WTC11 (cell line): Measurements from ENCODE around the gene FAM20B. TPM values are rescaled to one million over a fixed set of nuclear protein-coding genes. Genes with fewer than 3 reads are reported as not detected.

Experiments used
- ATAC-seq: fragments of 200-7000 bp; cut with Tn5 transposase; 2 replicates; pipeline ENCODE4 v1.10.0; 2021; ENCODE audit warnings: mild to moderate bottlenecking, moderate library complexity
- CTCF ChIA-PET: fragments of 300-600 bp; sonication (Branson Sonifier 250); formaldehyde crosslinking; loops from one replicate; lab custom pipeline; 2021; ENCODE audit warnings: antibody characterized with exemption; lab: Charles Lee
- POLR2A ChIA-PET: fragments of 350-600 bp; sonication (Branson Sonifier 250); formaldehyde crosslinking; loops from one replicate; lab custom pipeline; 2021; ENCODE audit warnings: antibody characterized with exemption; lab: Charles Lee
- DNase-seq: peaks from one replicate; pipeline ENCODE4 v3.0.0; 2021; ENCODE audit warnings: low spot score
- H3K27ac Mint-ChIP-seq: 2 replicates; pipeline ENCODE4 v1.8.0; 2021; ENCODE audit warnings: mixed read lengths
- H3K27me3 Mint-ChIP-seq: 2 replicates; pipeline ENCODE4 v1.8.0; 2021; ENCODE audit warnings: low read depth, mild to moderate bottlenecking, moderate library complexity, mixed read lengths
- H3K36me3 Mint-ChIP-seq: 2 replicates; pipeline ENCODE4 v1.8.0; 2021; ENCODE audit warnings: mixed read lengths
- H3K4me1 Mint-ChIP-seq: 2 replicates; pipeline ENCODE4 v1.8.0; 2022; ENCODE audit warnings: mixed read lengths
- H3K4me3 Mint-ChIP-seq: 2 replicates; pipeline ENCODE4 v1.8.0; 2021; ENCODE audit warnings: mild to moderate bottlenecking, moderate library complexity, mixed read lengths
- H3K9me3 Mint-ChIP-seq: 2 replicates; pipeline ENCODE4 v1.8.0; 2021; ENCODE audit warnings: mixed read lengths
- ATF6 ChIP-seq: sonication (generic); formaldehyde crosslinking; IDR thresholded peaks from 2 replicates; pipeline ENCODE4 v1.8.1; 2023; ENCODE audit warnings: mild to moderate bottlenecking, missing genetic modification reagents
- CBFB ChIP-seq: sonication (generic); formaldehyde crosslinking; IDR thresholded peaks from 2 replicates; pipeline ENCODE4 v1.8.1; 2022; ENCODE audit warnings: mild to moderate bottlenecking, low read depth, missing genetic modification reagents
- FOXJ3 ChIP-seq: sonication (generic); formaldehyde crosslinking; IDR thresholded peaks from 2 replicates; pipeline ENCODE4 v1.9.0; 2021; ENCODE audit warnings: missing genetic modification reagents, mild to moderate bottlenecking, borderline replicate concordance
- FOXK1 ChIP-seq: sonication (generic); formaldehyde crosslinking; IDR thresholded peaks from 2 replicates; pipeline ENCODE4 v1.8.0; 2022; ENCODE audit warnings: mild to moderate bottlenecking, moderate library complexity, missing genetic modification reagents
- HMGA2 ChIP-seq: fragments of 250-450 bp; sonication (Bioruptor Pico); IDR thresholded peaks from 2 replicates; pipeline ENCODE4 v1.4.0; 2021; ENCODE audit warnings: mild to moderate bottlenecking, moderate library complexity
- JAZF1 ChIP-seq: fragments of 250-450 bp; sonication (Bioruptor Pico); IDR thresholded peaks from 2 replicates; pipeline ENCODE4 v1.9.0; 2021; ENCODE audit warnings: moderate library complexity, mild to moderate bottlenecking, inconsistent platforms
- MXD4 ChIP-seq: fragments of 250-450 bp; sonication (Bioruptor Pico); IDR thresholded peaks from 2 replicates; pipeline ENCODE4 v1.8.0; 2021; ENCODE audit warnings: mild to moderate bottlenecking, moderate library complexity, borderline replicate concordance
- OVOL2 ChIP-seq: fragments of 250-450 bp; sonication (Bioruptor Pico); IDR thresholded peaks from 2 replicates; pipeline ENCODE4 v1.9.0; 2021; ENCODE audit warnings: mild to moderate bottlenecking, borderline replicate concordance
- SMAD3 ChIP-seq: sonication (generic); formaldehyde crosslinking; IDR thresholded peaks from 2 replicates; pipeline ENCODE4 v1.8.0; 2022; ENCODE audit warnings: missing genetic modification reagents, mild to moderate bottlenecking, borderline replicate concordance
- SP1 ChIP-seq: sonication (generic); formaldehyde crosslinking; conservative IDR thresholded peaks from 2 replicates; pipeline ENCODE4 v1.8.1; 2022; ENCODE audit warnings: missing genetic modification reagents
- TEAD4 ChIP-seq: sonication (generic); formaldehyde crosslinking; IDR thresholded peaks from 2 replicates; pipeline ENCODE4 v1.8.0; 2022; ENCODE audit warnings: mild to moderate bottlenecking, missing genetic modification reagents
- USF1 ChIP-seq: sonication (generic); formaldehyde crosslinking; IDR thresholded peaks from 2 replicates; pipeline ENCODE4 v1.8.0; 2022; ENCODE audit warnings: mild to moderate bottlenecking, missing genetic modification reagents
- ZNF396 ChIP-seq: fragments of 250-450 bp; sonication (Bioruptor Pico); IDR thresholded peaks from 2 replicates; pipeline ENCODE4 v1.8.0; 2021; ENCODE audit warnings: mild to moderate bottlenecking, moderate library complexity, borderline replicate concordance
- ZNF425 ChIP-seq: fragments of 250-450 bp; sonication (Bioruptor Pico); conservative IDR thresholded peaks from 2 replicates; pipeline ENCODE4 v1.9.0; 2021; ENCODE audit warnings: mild to moderate bottlenecking
- ZNF671 ChIP-seq: fragments of 250-450 bp; sonication (Bioruptor Pico); IDR thresholded peaks from 2 replicates; pipeline ENCODE4 v1.8.0; 2021; ENCODE audit warnings: mild to moderate bottlenecking
- total RNA-seq: library from RNA; stranded (reverse); gene quantifications from 3 replicates; pipeline ENCODE4 v1.2.3, GENCODE V29; 2021
- TF ChIP-seq, protein P1 (sequence below): fragments of 200-600 bp; IDR thresholded peaks from 2 replicates; pipeline ENCODE4 v1.8.0; 2022; ENCODE audit warnings: antibody characterized with exemption
- TF ChIP-seq, protein P2 (sequence below): sonication (generic); formaldehyde crosslinking; IDR thresholded peaks from 2 replicates; pipeline ENCODE4 v1.8.1; 2022; ENCODE audit warnings: mild to moderate bottlenecking, moderate library complexity, missing genetic modification reagents
- TF ChIP-seq, protein P3 (sequence below): sonication (generic); formaldehyde crosslinking; IDR thresholded peaks from 2 replicates; pipeline ENCODE4 v1.8.1; 2023; ENCODE audit warnings: mild to moderate bottlenecking, moderate library complexity, missing genetic modification reagents
- TF ChIP-seq, protein P4 (sequence below): fragments of 250-450 bp; sonication (Bioruptor Pico); IDR thresholded peaks from 2 replicates; pipeline ENCODE4 v1.9.0; 2021; ENCODE audit warnings: moderate library complexity, mild to moderate bottlenecking, inconsistent platforms, borderline replicate concordance

FAM20B gene
- total RNA-seq, 1 experiment from 2014 or later, result 36.1 TPM

- TF ChIP-seq, protein P1, sequence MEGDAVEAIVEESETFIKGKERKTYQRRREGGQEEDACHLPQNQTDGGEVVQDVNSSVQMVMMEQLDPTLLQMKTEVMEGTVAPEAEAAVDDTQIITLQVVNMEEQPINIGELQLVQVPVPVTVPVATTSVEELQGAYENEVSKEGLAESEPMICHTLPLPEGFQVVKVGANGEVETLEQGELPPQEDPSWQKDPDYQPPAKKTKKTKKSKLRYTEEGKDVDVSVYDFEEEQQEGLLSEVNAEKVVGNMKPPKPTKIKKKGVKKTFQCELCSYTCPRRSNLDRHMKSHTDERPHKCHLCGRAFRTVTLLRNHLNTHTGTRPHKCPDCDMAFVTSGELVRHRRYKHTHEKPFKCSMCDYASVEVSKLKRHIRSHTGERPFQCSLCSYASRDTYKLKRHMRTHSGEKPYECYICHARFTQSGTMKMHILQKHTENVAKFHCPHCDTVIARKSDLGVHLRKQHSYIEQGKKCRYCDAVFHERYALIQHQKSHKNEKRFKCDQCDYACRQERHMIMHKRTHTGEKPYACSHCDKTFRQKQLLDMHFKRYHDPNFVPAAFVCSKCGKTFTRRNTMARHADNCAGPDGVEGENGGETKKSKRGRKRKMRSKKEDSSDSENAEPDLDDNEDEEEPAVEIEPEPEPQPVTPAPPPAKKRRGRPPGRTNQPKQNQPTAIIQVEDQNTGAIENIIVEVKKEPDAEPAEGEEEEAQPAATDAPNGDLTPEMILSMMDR, result no peak
- TF ChIP-seq ZNF396 (CRISPR knock-in tag), result no peak
- TF ChIP-seq USF1 (CRISPR knock-in tag), result no peak
- no peak for TF ChIP-seq FOXK1 (CRISPR knock-in tag)
- TF ChIP-seq, protein P2, sequence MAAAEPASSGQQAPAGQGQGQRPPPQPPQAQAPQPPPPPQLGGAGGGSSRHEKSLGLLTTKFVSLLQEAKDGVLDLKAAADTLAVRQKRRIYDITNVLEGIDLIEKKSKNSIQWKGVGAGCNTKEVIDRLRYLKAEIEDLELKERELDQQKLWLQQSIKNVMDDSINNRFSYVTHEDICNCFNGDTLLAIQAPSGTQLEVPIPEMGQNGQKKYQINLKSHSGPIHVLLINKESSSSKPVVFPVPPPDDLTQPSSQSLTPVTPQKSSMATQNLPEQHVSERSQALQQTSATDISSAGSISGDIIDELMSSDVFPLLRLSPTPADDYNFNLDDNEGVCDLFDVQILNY (CRISPR knock-in tag), result no peak
- no peak for TF ChIP-seq ZNF425
- TF ChIP-seq SMAD3 (CRISPR knock-in tag), result no peak
- TF ChIP-seq TEAD4 (CRISPR knock-in tag), result no peak
- TF ChIP-seq OVOL2, result no peak
- TF ChIP-seq, all 79 proteins: peak for 0
- Mint-ChIP-seq H3K27me3 (no peaks in the 10 kb centered on the region; the same call in 1 of the 2 replicates), H3K27ac (no peak overlapping the region), H3K4me3 (no peak overlapping the region), H3K4me1 (peaks cover 7% of the 10 kb centered on the region), H3K9me3 (no peaks in the 10 kb centered on the region), H3K36me3 (no peaks in the 10 kb centered on the region)
- DNase-seq (no peak), ATAC-seq (no peak)
- POLR2A ChIA-PET, result no interaction called here
- CTCF ChIA-PET, result interaction anchor here (1.3 kb wide), 1 partner anchor 273 kb away, joined by 3 read pairs; no protein-coding TSS in a partner anchor
Observed at GRCh38 chr1:179007233-179007632, 18.5 kb upstream of the FAM20B start.

DNA sequence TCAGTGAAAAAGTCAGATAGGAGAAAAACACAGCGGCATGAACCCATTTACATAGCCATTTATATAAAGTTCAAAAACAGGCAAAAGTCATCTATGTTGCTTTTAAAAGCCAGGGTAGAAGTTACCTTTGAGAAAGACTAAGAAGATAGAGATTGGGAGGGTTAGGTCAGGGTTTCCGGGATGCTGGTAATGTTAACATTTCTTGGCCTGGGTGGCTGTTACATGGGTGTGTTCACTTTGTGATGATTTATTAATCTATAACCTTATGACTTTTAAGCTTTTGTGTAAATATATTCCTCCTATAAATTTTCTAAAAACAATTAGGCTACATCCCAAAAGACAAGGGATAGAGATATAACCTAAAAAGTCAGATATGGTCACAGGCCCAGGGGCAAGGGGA is 15.0 kb upstream of the FAM20B start:
- no peaks in the 10 kb centered on the region; the same call in 1 of the 2 replicates for H3K27me3 Mint-ChIP-seq
- no peaks in the 10 kb centered on the region for H3K9me3 Mint-ChIP-seq
- DNase-seq (no peak), ATAC-seq (no peak)
- H3K4me3 Mint-ChIP-seq, result no peak overlapping the region
- no peaks in the 10 kb centered on the region for H3K36me3 Mint-ChIP-seq
- TF ChIP-seq SP1 (CRISPR knock-in tag) (no peak), ZNF671 (CRISPR knock-in tag) (no peak), JAZF1 (CRISPR knock-in tag) (no peak), CBFB (CRISPR knock-in tag) (no peak), HMGA2 (no peak), FOXJ3 (CRISPR knock-in tag) (no peak), MXD4 (CRISPR knock-in tag) (no peak)
- no peaks in the 10 kb centered on the region for H3K4me1 Mint-ChIP-seq
- POLR2A ChIA-PET, result no interaction called here
- H3K27ac Mint-ChIP-seq, result no peak overlapping the region
- CTCF ChIA-PET, result interaction anchor here (0.6 kb wide), 1 partner anchor 65 kb away, joined by 3 read pairs; no protein-coding TSS in a partner anchor

- Mint-ChIP-seq H3K4me3 (no peak overlapping the region), H3K27ac (no peak overlapping the region), H3K27me3 (no peaks in the 10 kb centered on the region; the same call in 1 of the 2 replicates), H3K9me3 (no peaks in the 10 kb centered on the region), H3K36me3 (no peaks in the 10 kb centered on the region), H3K4me1 (no peaks in the 10 kb centered on the region)
- DNase-seq (no peak), ATAC-seq (no peak)
- POLR2A ChIA-PET, result interaction anchor here (0.6 kb wide), 1 partner anchor 449 kb away, joined by 3 read pairs; no protein-coding TSS in a partner anchor
- TF ChIP-seq ATF6 (CRISPR knock-in tag), result no peak
- TF ChIP-seq, protein P3, sequence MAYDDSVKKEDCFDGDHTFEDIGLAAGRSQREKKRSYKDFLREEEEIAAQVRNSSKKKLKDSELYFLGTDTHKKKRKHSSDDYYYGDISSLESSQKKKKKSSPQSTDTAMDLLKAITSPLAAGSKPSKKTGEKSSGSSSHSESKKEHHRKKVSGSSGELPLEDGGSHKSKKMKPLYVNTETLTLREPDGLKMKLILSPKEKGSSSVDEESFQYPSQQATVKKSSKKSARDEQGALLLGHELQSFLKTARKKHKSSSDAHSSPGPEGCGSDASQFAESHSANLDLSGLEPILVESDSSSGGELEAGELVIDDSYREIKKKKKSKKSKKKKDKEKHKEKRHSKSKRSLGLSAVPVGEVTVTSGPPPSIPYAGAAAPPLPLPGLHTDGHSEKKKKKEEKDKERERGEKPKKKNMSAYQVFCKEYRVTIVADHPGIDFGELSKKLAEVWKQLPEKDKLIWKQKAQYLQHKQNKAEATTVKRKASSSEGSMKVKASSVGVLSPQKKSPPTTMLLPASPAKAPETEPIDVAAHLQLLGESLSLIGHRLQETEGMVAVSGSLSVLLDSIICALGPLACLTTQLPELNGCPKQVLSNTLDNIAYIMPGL, result no peak
- TF ChIP-seq, protein P4, sequence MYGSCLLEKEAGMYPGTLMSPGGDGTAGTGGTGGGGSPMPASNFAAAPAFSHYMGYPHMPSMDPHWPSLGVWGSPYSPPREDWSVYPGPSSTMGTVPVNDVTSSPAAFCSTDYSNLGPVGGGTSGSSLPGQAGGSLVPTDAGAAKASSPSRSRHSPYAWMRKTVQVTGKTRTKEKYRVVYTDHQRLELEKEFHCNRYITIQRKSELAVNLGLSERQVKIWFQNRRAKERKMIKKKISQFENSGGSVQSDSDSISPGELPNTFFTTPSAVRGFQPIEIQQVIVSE, result no peak
- CTCF ChIA-PET, result interaction anchor here (1.4 kb wide), 1 partner anchor 9 kb away, joined by 6 read pairs; no protein-coding TSS in a partner anchor
Observed at GRCh38 chr1:179012038-179012437, 13.7 kb upstream of the FAM20B start.
